ENCODE measurements around the gene SV2C. TPM values are rescaled to one million over a fixed set of nuclear protein-coding genes. Genes with fewer than 3 reads are reported as not detected.

The SV2C gene
- total and polyA plus RNA-seq, 10 of the 15 experiments (the other 5 are each of a cell fraction or from before 2014, with no cell fraction given), result under 0.01 to 1.1 (median 0.63) TPM

DNA sequence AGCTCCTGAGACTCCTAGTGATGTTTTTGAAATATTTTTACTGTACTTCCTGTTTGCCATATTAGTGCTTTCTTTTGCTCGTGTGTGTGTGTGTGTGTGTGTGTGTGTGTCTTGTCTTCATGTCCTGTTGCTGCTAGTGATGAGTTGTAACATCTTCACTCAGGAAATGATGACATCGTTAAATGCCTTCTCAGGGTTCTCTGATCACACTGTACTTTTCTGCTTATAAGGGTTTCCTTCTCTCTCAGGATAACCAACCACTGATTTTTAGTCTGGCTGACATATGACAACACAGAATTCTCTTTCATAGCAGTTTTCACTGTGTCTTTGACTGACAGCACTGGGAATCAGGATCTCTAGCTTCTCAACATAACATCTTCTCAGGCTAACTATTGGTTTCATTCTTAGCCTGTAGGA is 16.1 kb downstream of the SV2C start (continued):
- 0 out of 4 replicates have a peak, but pooled peaks of 1 of the 2 experiments have one; percentile 65 for TF ChIP-seq CEBPB (IDR thresholded peaks at IDR 0.05; ENCODE audit: borderline replicate concordance in 1 of 2, low read depth in 2 of 2, low read length in 2 of 2)
- TF ChIP-seq DPF2 (IDR thresholded peaks at IDR 0.05), result no peak
- no peak for TF ChIP-seq NFXL1 (IDR thresholded peaks at IDR 0.05; ENCODE audit: borderline replicate concordance)
- TF ChIP-seq, protein P1, sequence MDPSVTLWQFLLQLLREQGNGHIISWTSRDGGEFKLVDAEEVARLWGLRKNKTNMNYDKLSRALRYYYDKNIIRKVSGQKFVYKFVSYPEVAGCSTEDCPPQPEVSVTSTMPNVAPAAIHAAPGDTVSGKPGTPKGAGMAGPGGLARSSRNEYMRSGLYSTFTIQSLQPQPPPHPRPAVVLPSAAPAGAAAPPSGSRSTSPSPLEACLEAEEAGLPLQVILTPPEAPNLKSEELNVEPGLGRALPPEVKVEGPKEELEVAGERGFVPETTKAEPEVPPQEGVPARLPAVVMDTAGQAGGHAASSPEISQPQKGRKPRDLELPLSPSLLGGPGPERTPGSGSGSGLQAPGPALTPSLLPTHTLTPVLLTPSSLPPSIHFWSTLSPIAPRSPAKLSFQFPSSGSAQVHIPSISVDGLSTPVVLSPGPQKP (IDR thresholded peaks at IDR 0.05; ENCODE audit: low read depth, low read length), result peak; percentile 93
- no peak for TF ChIP-seq RFX5 (IDR thresholded peaks at IDR 0.05; ENCODE audit: low read depth, low read length)
- TF ChIP-seq SRF (IDR thresholded peaks at IDR 0.05; ENCODE audit: low read depth in 2 of 2, low read length in 2 of 2), result peak; percentile 95 to 99
- peak; percentile 85 for TF ChIP-seq CREB1 (IDR thresholded peaks at IDR 0.05; ENCODE audit: low read depth)
- TF ChIP-seq BCL11A (IDR thresholded peaks at IDR 0.05; ENCODE audit: low read depth, low read length), result 0 out of 2 replicates have a peak, but pooled peaks have one; percentile 32
- peak; percentile 9; the same call in 1 of the 2 replicates for TF ChIP-seq CBFB (IDR thresholded peaks at IDR 0.05; ENCODE audit: low read depth)
- TF ChIP-seq SMAD5 (IDR thresholded peaks at IDR 0.05; ENCODE audit: low read depth), result no peak
- TF ChIP-seq FOXM1 (IDR thresholded peaks at IDR 0.05; ENCODE audit: low read depth, low read length), result peak; percentile 61; the same call in 1 of the 2 replicates
- no peak for TF ChIP-seq STAT3 (IDR thresholded peaks at IDR 0.05; ENCODE audit: low read depth, low read length)
- no peak for TF ChIP-seq CBX3 (IDR thresholded peaks at IDR 0.05; ENCODE audit: borderline replicate concordance, low read depth)
- peak; percentile 85 for TF ChIP-seq CREM (IDR thresholded peaks at IDR 0.05; ENCODE audit: low read depth)
- TF ChIP-seq TAF1 (IDR thresholded peaks at IDR 0.05; ENCODE audit: borderline replicate concordance, low read depth, low read length), result no peak
- no peak for TF ChIP-seq BRCA1 (IDR thresholded peaks at IDR 0.05; ENCODE audit: low read depth, low read length)
- TF ChIP-seq ZNF207 (IDR thresholded peaks at IDR 0.05; ENCODE audit: borderline replicate concordance), result no peak
- no peak for TF ChIP-seq RAD51 (IDR thresholded peaks at IDR 0.05)
- TF ChIP-seq RUNX3 (IDR thresholded peaks at IDR 0.05; ENCODE audit: low read length), result no peak; the same call in 1 of the 2 replicates
- no peak for TF ChIP-seq NBN (IDR thresholded peaks at IDR 0.05)
- TF ChIP-seq, protein P2, sequence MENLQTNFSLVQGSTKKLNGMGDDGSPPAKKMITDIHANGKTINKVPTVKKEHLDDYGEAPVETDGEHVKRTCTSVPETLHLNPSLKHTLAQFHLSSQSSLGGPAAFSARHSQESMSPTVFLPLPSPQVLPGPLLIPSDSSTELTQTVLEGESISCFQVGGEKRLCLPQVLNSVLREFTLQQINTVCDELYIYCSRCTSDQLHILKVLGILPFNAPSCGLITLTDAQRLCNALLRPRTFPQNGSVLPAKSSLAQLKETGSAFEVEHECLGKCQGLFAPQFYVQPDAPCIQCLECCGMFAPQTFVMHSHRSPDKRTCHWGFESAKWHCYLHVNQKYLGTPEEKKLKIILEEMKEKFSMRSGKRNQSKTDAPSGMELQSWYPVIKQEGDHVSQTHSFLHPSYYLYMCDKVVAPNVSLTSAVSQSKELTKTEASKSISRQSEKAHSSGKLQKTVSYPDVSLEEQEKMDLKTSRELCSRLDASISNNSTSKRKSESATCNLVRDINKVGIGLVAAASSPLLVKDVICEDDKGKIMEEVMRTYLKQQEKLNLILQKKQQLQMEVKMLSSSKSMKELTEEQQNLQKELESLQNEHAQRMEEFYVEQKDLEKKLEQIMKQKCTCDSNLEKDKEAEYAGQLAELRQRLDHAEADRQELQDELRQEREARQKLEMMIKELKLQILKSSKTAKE (IDR thresholded peaks at IDR 0.05; ENCODE audit: low read depth, poor library complexity, severe bottlenecking), result peak; percentile 14
- TF ChIP-seq ZBED1 (IDR thresholded peaks at IDR 0.05; ENCODE audit: borderline replicate concordance), result peak; percentile 31; the same call in 1 of the 2 replicates
- TF ChIP-seq PML (IDR thresholded peaks at IDR 0.05; ENCODE audit: low read length), result peak; percentile 77
- no peak for TF ChIP-seq RB1 (IDR thresholded peaks at IDR 0.05; ENCODE audit: borderline replicate concordance)
- TF ChIP-seq ZNF274 (IDR thresholded peaks at IDR 0.05; ENCODE audit: insufficient read depth, insufficient read length), result no peak
- TF ChIP-seq, protein P3, sequence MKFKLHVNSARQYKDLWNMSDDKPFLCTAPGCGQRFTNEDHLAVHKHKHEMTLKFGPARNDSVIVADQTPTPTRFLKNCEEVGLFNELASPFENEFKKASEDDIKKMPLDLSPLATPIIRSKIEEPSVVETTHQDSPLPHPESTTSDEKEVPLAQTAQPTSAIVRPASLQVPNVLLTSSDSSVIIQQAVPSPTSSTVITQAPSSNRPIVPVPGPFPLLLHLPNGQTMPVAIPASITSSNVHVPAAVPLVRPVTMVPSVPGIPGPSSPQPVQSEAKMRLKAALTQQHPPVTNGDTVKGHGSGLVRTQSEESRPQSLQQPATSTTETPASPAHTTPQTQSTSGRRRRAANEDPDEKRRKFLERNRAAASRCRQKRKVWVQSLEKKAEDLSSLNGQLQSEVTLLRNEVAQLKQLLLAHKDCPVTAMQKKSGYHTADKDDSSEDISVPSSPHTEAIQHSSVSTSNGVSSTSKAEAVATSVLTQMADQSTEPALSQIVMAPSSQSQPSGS (IDR thresholded peaks at IDR 0.05; ENCODE audit: low read length), result peak; percentile 93; the same call in 1 of the 2 replicates
- no peak for TF ChIP-seq NR2C1 (IDR thresholded peaks at IDR 0.05)
- TF ChIP-seq, protein P4, sequence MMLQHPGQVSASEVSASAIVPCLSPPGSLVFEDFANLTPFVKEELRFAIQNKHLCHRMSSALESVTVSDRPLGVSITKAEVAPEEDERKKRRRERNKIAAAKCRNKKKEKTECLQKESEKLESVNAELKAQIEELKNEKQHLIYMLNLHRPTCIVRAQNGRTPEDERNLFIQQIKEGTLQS (IDR thresholded peaks at IDR 0.05; ENCODE audit: borderline replicate concordance, extremely low read depth, low read depth, low read length), result no peak
- TF ChIP-seq ATF7 (IDR thresholded peaks at IDR 0.05; ENCODE audit: low read depth), result peak; percentile 67
